ENCODE results near the gene ADAMTS14. TPM values are rescaled to one million over a fixed set of nuclear protein-coding genes. Genes with fewer than 3 reads are reported as not detected.

Gene ADAMTS14
- total RNA-seq (2021): 1.9 and 2.7 TPM in 2 replicates
- percentile 28 among the genes with signal in this experiment for Bru-seq, nascent RNA
- BruChase-seq, experiment 1, labeled RNA remaining after a 2-hour chase: percentile 37 among the genes with signal in this experiment
- BruChase-seq, experiment 2, labeled RNA remaining after a 6-hour chase: percentile 29 among the genes with signal in this experiment
- long read RNA-seq: 0 reads

- peak; percentile 34 to 56 for DNase-seq
- Histone ChIP-seq H3K9me2 (ENCODE audit: insufficient read depth) (no peaks in the 10 kb centered on the region), H3K4me2 (peak within 1 kb of the TSS; percentile 88), H3K4me3 (peak within 1 kb of the TSS; percentile 54), H3K4me1 (replicated peaks; ENCODE audit: insufficient read depth) (peaks cover 26% of the 10 kb centered on the region), H3K79me2 (ENCODE audit: low read depth) (no peaks in the 10 kb centered on the region), H3K9me3 (ENCODE audit: insufficient read depth, low read depth) (no peaks in the 10 kb centered on the region), H4K20me1 (ENCODE audit: insufficient read depth) (no peaks in the 10 kb centered on the region), H3K36me3 (ENCODE audit: low read depth) (no peaks in the 10 kb centered on the region), H3K27ac (no peak within 1 kb of the TSS), H2AFZ (peak within 1 kb of the TSS; percentile 69), H3F3A (ENCODE audit: insufficient read depth, low read depth) (peaks cover 10% of the 10 kb centered on the region; the same call in 1 of the 2 replicates), H3K27me3 (ENCODE audit: insufficient read depth, low read depth) (peaks cover 11% of the 10 kb centered on the region; the same call in 1 of the 2 replicates)
- TF ChIP-seq EZH2 (IDR thresholded peaks at IDR 0.05; ENCODE audit: low read depth): no peak
- no peak for TF ChIP-seq CTCF (conservative IDR thresholded peaks at IDR 0.05)
- CTCF ChIA-PET: interaction anchor here (0.5 kb wide), 1 partner anchor 1954 kb away, joined by 3 read pairs; no protein-coding TSS in a partner anchor
- no TSS peak for BruUV-seq (replicated peaks)
- POLR2A ChIA-PET (ENCODE audit: unreplicated experiment): interaction anchor here (0.8 kb wide), 1 partner anchor 43 kb away, joined by 4 read pairs; no protein-coding TSS in a partner anchor
- intact Hi-C loops (cut with micrococcal nuclease; ENCODE audit: unreplicated experiment): loop anchor here (1.0 to 5.0 kb wide), 3 partner anchors 85 to 120 kb away; no protein-coding TSS in a partner anchor
Measured at GRCh38 chr10:70672165-70673042, at the start of gene ADAMTS14. TSS of gene ADAMTS14 (plus strand) at chr10:70672506. CDS start at chr10:70672803, 297 bp downstream.

- CTCF ChIA-PET: interaction anchor here (0.5 kb wide), 1 partner anchor 11 kb away, joined by 4 read pairs; no protein-coding TSS in a partner anchor
- Histone ChIP-seq H3K27ac (no peak overlapping the region), H3K36me3 (ENCODE audit: low read depth) (no peaks in the 10 kb centered on the region), H3F3A (ENCODE audit: insufficient read depth, low read depth) (no peaks in the 10 kb centered on the region), H3K9me3 (ENCODE audit: insufficient read depth, low read depth) (peaks cover 16% of the 10 kb centered on the region), H3K4me1 (replicated peaks; ENCODE audit: insufficient read depth) (no peaks in the 10 kb centered on the region), H4K20me1 (ENCODE audit: insufficient read depth) (no peaks in the 10 kb centered on the region), H3K27me3 (ENCODE audit: insufficient read depth, low read depth) (no peaks in the 10 kb centered on the region), H3K4me3 (no peak overlapping the region), H2AFZ (no peak overlapping the region), H3K79me2 (ENCODE audit: low read depth) (no peaks in the 10 kb centered on the region), H3K4me2 (no peak overlapping the region), H3K9me2 (ENCODE audit: insufficient read depth) (no peaks in the 10 kb centered on the region)
- DNase-seq: no peak
- no TSS peak for BruUV-seq (replicated peaks)
- TF ChIP-seq EZH2 (IDR thresholded peaks at IDR 0.05; ENCODE audit: low read depth) (no peak), CTCF (conservative IDR thresholded peaks at IDR 0.05) (no peak)
- POLR2A ChIA-PET (ENCODE audit: unreplicated experiment): no interaction called here
- intact Hi-C loops (cut with micrococcal nuclease; ENCODE audit: unreplicated experiment): no loop called here
Measured at GRCh38 chr10:70622541-70622940, 49.8 kb upstream of the ADAMTS14 start.

- no peak for DNase-seq
- CTCF ChIA-PET: no interaction called here
Measured at GRCh38 chr10:70622981-70623844, 49.1 kb upstream of the ADAMTS14 start.

More at GRCh38 chr10:70622981-70623844, 49.1 kb upstream of the ADAMTS14 start:
- Histone ChIP-seq H3F3A (ENCODE audit: insufficient read depth, low read depth) (no peaks in the 10 kb centered on the region), H3K9me2 (ENCODE audit: insufficient read depth) (no peaks in the 10 kb centered on the region), H3K79me2 (ENCODE audit: low read depth) (no peaks in the 10 kb centered on the region), H3K27ac (no peak overlapping the region), H3K4me1 (replicated peaks; ENCODE audit: insufficient read depth) (no peaks in the 10 kb centered on the region), H3K4me3 (no peak overlapping the region), H3K4me2 (no peak overlapping the region), H3K9me3 (ENCODE audit: insufficient read depth, low read depth) (peaks cover 16% of the 10 kb centered on the region), H3K27me3 (ENCODE audit: insufficient read depth, low read depth) (no peaks in the 10 kb centered on the region), H4K20me1 (ENCODE audit: insufficient read depth) (no peaks in the 10 kb centered on the region), H2AFZ (no peak overlapping the region), H3K36me3 (ENCODE audit: low read depth) (no peaks in the 10 kb centered on the region)
- TF ChIP-seq CTCF (conservative IDR thresholded peaks at IDR 0.05) (no peak), EZH2 (IDR thresholded peaks at IDR 0.05; ENCODE audit: low read depth) (no peak)
- POLR2A ChIA-PET (ENCODE audit: unreplicated experiment): no interaction called here
- intact Hi-C loops (cut with micrococcal nuclease; ENCODE audit: unreplicated experiment): no loop called here
- no TSS peak for BruUV-seq (replicated peaks)
